Measurements from ENCODE around the gene TLN1.
A peak's percentile ranks its signal among the peaks of the same experiment; 100 is the strongest.

The TLN1 gene

GRCh38 chr9:35686222-35687203 is 45.5 kb downstream of the TLN1 start:
- DNase-seq (ENCODE audit: low spot score), result no peak

- no peak for DNase-seq (ENCODE audit: low spot score)
Measured at GRCh38 chr9:35685506-35685905, 46.5 kb downstream of the TLN1 start.

- no peak for DNase-seq (ENCODE audit: low spot score)
Measured at GRCh38 chr9:35684921-35685320, 47.1 kb downstream of the TLN1 start.

GRCh38 chr9:35683323-35683722 is 48.7 kb downstream of the TLN1 start:
- no peak for DNase-seq (ENCODE audit: low spot score)

GRCh38 chr9:35682520-35683315 is 49.3 kb downstream of the TLN1 start:
- no peak for DNase-seq (ENCODE audit: low spot score)

- DNase-seq (ENCODE audit: low spot score), result no peak
Measured at GRCh38 chr9:35682051-35682450, 49.9 kb downstream of the TLN1 start.

- DNase-seq (ENCODE audit: low spot score), result no peak
Measured at GRCh38 chr9:35681341-35682002, 50.5 kb downstream of the TLN1 start.

- no peak for DNase-seq (ENCODE audit: low spot score)
Measured at GRCh38 chr9:35680331-35681105, 51.5 kb downstream of the TLN1 start.

GRCh38 chr9:35679766-35680330 is 52.1 kb downstream of the TLN1 start:
- no peak for DNase-seq (ENCODE audit: low spot score)

- no peak for DNase-seq (ENCODE audit: low spot score)
Measured at GRCh38 chr9:35679091-35679490, 52.9 kb downstream of the TLN1 start.

GRCh38 chr9:35675732-35676392 is 56.1 kb downstream of the TLN1 start:
- peak; percentile 17 for DNase-seq (ENCODE audit: low spot score)

GRCh38 chr9:35675204-35675603 is 56.8 kb downstream of the TLN1 start:
- no peak for DNase-seq (ENCODE audit: low spot score)

GRCh38 chr9:35674025-35674361 is 58.0 kb downstream of the TLN1 start:
- no peak for DNase-seq (ENCODE audit: low spot score)

GRCh38 chr9:35673132-35674024 is 58.6 kb downstream of the TLN1 start, which contains the start of gene CA9:
CA9 (plus strand) TSS chr9:35673928; CDS start chr9:35673960, 32 bp downstream.
- no peak for DNase-seq (ENCODE audit: low spot score)

- DNase-seq (ENCODE audit: low spot score), result no peak
Measured at GRCh38 chr9:35669331-35670145, 62.5 kb downstream of the TLN1 start.

GRCh38 chr9:35667939-35668338 is 64.1 kb downstream of the TLN1 start:
- no peak for DNase-seq (ENCODE audit: low spot score)

GRCh38 chr9:35666549-35666948 is 65.4 kb downstream of the TLN1 start:
- DNase-seq (ENCODE audit: low spot score), result no peak

- DNase-seq (ENCODE audit: low spot score), result no peak
Measured at GRCh38 chr9:35666045-35666444, 66.0 kb downstream of the TLN1 start.

GRCh38 chr9:35665471-35665818 is 66.5 kb downstream of the TLN1 start:
- DNase-seq (ENCODE audit: low spot score), result no peak

Data from CD4-positive, alpha-beta T cell treated with Interleukin-6 at 100 ng/mL for 8 hours (primary cell).